Ectodermal cell (in vitro differentiated cells): Measurements from ENCODE around the gene ARL6IP6.
"Not testable (repeated sequence)": the region's sequence is repeated elsewhere in the genome, so short reads cannot be mapped to it uniquely, and the experiment has no call there.

Source experiments
- H3K27ac ChIP-seq: 2 replicates; pipeline ENCODE4 v1.7.0; 2013; ENCODE audit warnings: mild to moderate bottlenecking, low read depth, low read length; ENCODE audit not compliant: insufficient read depth, poor library complexity, severe bottlenecking
- H3K27me3 ChIP-seq: 2 replicates; pipeline ENCODE4 v1.7.0; 2013; ENCODE audit warnings: mild to moderate bottlenecking, low read length; ENCODE audit not compliant: insufficient read depth, control insufficient read depth, poor library complexity, severe bottlenecking
- H3K36me3 ChIP-seq: one replicate; pipeline ENCODE4 v1.7.0; 2013; ENCODE audit warnings: low read length; ENCODE audit not compliant: control insufficient read depth, insufficient read depth
- H3K4me1 ChIP-seq: one replicate; pipeline ENCODE4 v1.7.0; 2013; ENCODE audit warnings: low read length; ENCODE audit not compliant: control insufficient read depth, insufficient read depth
- H3K4me3 ChIP-seq: 2 replicates; pipeline ENCODE4 v1.7.0; 2013; ENCODE audit warnings: low read depth, low read length, control low read depth; ENCODE audit not compliant: insufficient read depth
- H3K9me3 ChIP-seq: 2 replicates; pipeline ENCODE4 v1.7.0; 2013; ENCODE audit warnings: mild to moderate bottlenecking, low read length, moderate library complexity; ENCODE audit not compliant: control insufficient read depth
- WGBS, 2 experiments: methylation state at CpG; one replicate each; pipeline ENCODE4 v1.1.7; 2013; ENCODE audit warnings: missing lambda C conversion rate in 2 of 2; 5-methylcytosine and 5-hydroxymethylcytosine counted together

ARL6IP6 gene

GRCh38 chr2:152747751-152748150, 29.3 kb downstream of the ARL6IP6 start:
- H3K27me3 ChIP-seq, H3K4me1 ChIP-seq, H3K9me3 ChIP-seq, H3K4me3 ChIP-seq, H3K27ac ChIP-seq, H3K36me3 ChIP-seq: not testable (repeated sequence)
- WGBS, 2 experiments, result 98 to 99% methylated on average over 4 of the region's 4 CpGs

GRCh38 chr2:152755029-152755428, 36.6 kb downstream of the ARL6IP6 start:
- H3K9me3 ChIP-seq, result no peaks in the 10 kb centered on the region
- 81% methylated on average over 13 of the region's 13 CpGs for WGBS, 2 experiments
- no peak overlapping the region for H3K27ac ChIP-seq
- H3K27me3 ChIP-seq, result no peaks in the 10 kb centered on the region
- no peaks in the 10 kb centered on the region for H3K4me1 ChIP-seq
- no peaks in the 10 kb centered on the region for H3K36me3 ChIP-seq
- no peak overlapping the region for H3K4me3 ChIP-seq

- WGBS, 2 experiments, result 90 to 98% methylated on average over 5 of the region's 6 CpGs
- H3K9me3 ChIP-seq, result no peaks in the 10 kb centered on the region
- no peak overlapping the region for H3K27ac ChIP-seq
- no peaks in the 10 kb centered on the region for H3K4me1 ChIP-seq
- no peaks in the 10 kb centered on the region for H3K27me3 ChIP-seq
- no peak overlapping the region for H3K4me3 ChIP-seq
- no peaks in the 10 kb centered on the region for H3K36me3 ChIP-seq
Observed at GRCh38 chr2:152759290-152760072, 41.1 kb downstream of the ARL6IP6 start.

GRCh38 chr2:152761214-152761613, 42.8 kb downstream of the ARL6IP6 start:
- no peaks in the 10 kb centered on the region for H3K4me1 ChIP-seq
- no peaks in the 10 kb centered on the region for H3K36me3 ChIP-seq
- H3K27me3 ChIP-seq, result no peaks in the 10 kb centered on the region
- no peaks in the 10 kb centered on the region for H3K9me3 ChIP-seq
- no peak overlapping the region for H3K4me3 ChIP-seq
- H3K27ac ChIP-seq, result no peak overlapping the region
- WGBS, 2 experiments, result 92 to 96% methylated on average over 4 of the region's 4 CpGs

GRCh38 chr2:152762202-152762601, 43.8 kb downstream of the ARL6IP6 start:
- Histone ChIP-seq H3K27me3 (no peaks in the 10 kb centered on the region), H3K27ac (no peak overlapping the region), H3K4me1 (no peaks in the 10 kb centered on the region), H3K4me3 (no peak overlapping the region), H3K36me3 (no peaks in the 10 kb centered on the region), H3K9me3 (no peaks in the 10 kb centered on the region)
- 78 to 79% methylated on average over 4 of the region's 5 CpGs for WGBS, 2 experiments

- not testable (repeated sequence) for H3K9me3 ChIP-seq, H3K4me3 ChIP-seq, H3K4me1 ChIP-seq, H3K27me3 ChIP-seq, H3K27ac ChIP-seq, H3K36me3 ChIP-seq
- WGBS, 2 experiments, result 95 to 97% methylated on average over 4 of the region's 4 CpGs
Observed at GRCh38 chr2:152763208-152763607, 44.8 kb downstream of the ARL6IP6 start.

GRCh38 chr2:152763651-152764050, 45.2 kb downstream of the ARL6IP6 start:
- no peaks in the 10 kb centered on the region for H3K36me3 ChIP-seq
- H3K9me3 ChIP-seq, result no peaks in the 10 kb centered on the region
- 88 to 93% methylated on average over 1 of the region's 1 CpG for WGBS, 2 experiments
- H3K27ac ChIP-seq, result no peak overlapping the region
- H3K4me1 ChIP-seq, result no peaks in the 10 kb centered on the region
- H3K27me3 ChIP-seq, result no peaks in the 10 kb centered on the region
- no peak overlapping the region for H3K4me3 ChIP-seq

- no peaks in the 10 kb centered on the region for H3K27me3 ChIP-seq
- H3K4me1 ChIP-seq, result no peaks in the 10 kb centered on the region
- 100% methylated on average over 1 of the region's 1 CpG; no CpG with 5 or more reads in 1 of the 2 experiments for WGBS, 2 experiments
- H3K36me3 ChIP-seq, result no peaks in the 10 kb centered on the region
- H3K4me3 ChIP-seq, result no peak overlapping the region
- H3K27ac ChIP-seq, result no peak overlapping the region
- H3K9me3 ChIP-seq, result no peaks in the 10 kb centered on the region
Observed at GRCh38 chr2:152766928-152767327, 48.5 kb downstream of the ARL6IP6 start.

- Histone ChIP-seq H3K9me3 (no peaks in the 10 kb centered on the region), H3K27me3 (no peaks in the 10 kb centered on the region), H3K36me3 (no peaks in the 10 kb centered on the region), H3K27ac (no peak overlapping the region), H3K4me1 (no peaks in the 10 kb centered on the region), H3K4me3 (no peak overlapping the region)
- 89 to 94% methylated on average over 3 of the region's 3 CpGs for WGBS, 2 experiments
Observed at GRCh38 chr2:152781175-152781574, 62.8 kb downstream of the ARL6IP6 start.

- Histone ChIP-seq H3K27me3 (no peaks in the 10 kb centered on the region), H3K4me3 (no peak overlapping the region), H3K4me1 (no peaks in the 10 kb centered on the region), H3K27ac (no peak overlapping the region), H3K9me3 (no peaks in the 10 kb centered on the region), H3K36me3 (no peaks in the 10 kb centered on the region)
- WGBS, 2 experiments, result 85 to 95% methylated on average over 2 of the region's 2 CpGs
Observed at GRCh38 chr2:152782171-152782570, 63.8 kb downstream of the ARL6IP6 start.
